HL-60 (cell line): ENCODE measurements around the gene HOXD3.

ENCODE experiments used
- CTCF ChIP-seq: IDR thresholded peaks from one replicate; pipeline ENCODE4 v1.5.1; 2011; ENCODE audit warnings: low read length, control low read depth, inconsistent platforms; ENCODE audit not compliant: insufficient read depth
- POLR2AphosphoS5 ChIP-seq: IDR thresholded peaks from 2 replicates; pipeline ENCODE4 v1.6.1; 2012; ENCODE audit warnings: low read depth
- REST ChIP-seq: IDR thresholded peaks from 2 replicates; pipeline ENCODE4 v1.6.1; 2012; ENCODE audit warnings: low read depth; ENCODE audit not compliant: insufficient replicate concordance

- TF ChIP-seq POLR2AphosphoS5 (no peak), CTCF (no peak), REST (no peak)
Measured at GRCh38 chr2:176122052-176122682, 34.9 kb upstream of the HOXD3 start.
